ENCODE measurements around the gene PLPP3.

Gene PLPP3

DNA sequence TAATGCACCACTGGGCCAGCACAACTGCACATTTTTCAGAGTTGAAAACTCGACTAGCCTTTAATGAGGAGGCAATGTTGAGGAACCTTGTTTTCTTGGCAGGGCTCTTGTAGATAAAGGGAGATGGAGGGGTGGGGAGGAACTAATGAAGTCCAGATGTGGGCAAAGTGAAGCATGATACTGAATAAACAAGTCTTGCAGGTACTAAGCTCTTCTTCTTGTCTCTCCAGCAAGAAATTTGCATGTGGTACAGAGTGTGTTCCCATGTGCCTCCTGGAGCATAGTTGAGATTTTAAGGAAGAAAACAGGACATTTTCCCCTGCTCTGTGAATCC is 47.0 kb downstream of the PLPP3 start:
- ChIA-PET POLR2A (interaction anchor here (1.9 kb wide), 1 partner anchor 47 kb away, joined by 7 read pairs; the partner anchor contains the start of gene PLPP3), CTCF (no interaction called here)
- H3K4me1 ChIP-seq (ENCODE audit: control insufficient read depth, insufficient read depth, low read length) = peaks cover 36% of the 10 kb centered on the region
- H3K4me3 ChIP-seq (ENCODE audit: low read depth, low read length) = no peak overlapping the region
- peak overlapping the region; percentile 85 for H3K27ac ChIP-seq (ENCODE audit: extremely low read depth, low read depth, low read length)
- no peaks in the 10 kb centered on the region for H3K9me3 ChIP-seq (ENCODE audit: control insufficient read depth, insufficient read depth, low read depth, low read length)
- H3K36me3 ChIP-seq (ENCODE audit: control insufficient read depth in 2 of 2, insufficient read depth in 1 of 2, low read length in 2 of 2) = peaks cover 0 to 15% of the 10 kb centered on the region in 2 experiments; a peak in 1 of 3 replicates
- TF ChIP-seq, protein P1, sequence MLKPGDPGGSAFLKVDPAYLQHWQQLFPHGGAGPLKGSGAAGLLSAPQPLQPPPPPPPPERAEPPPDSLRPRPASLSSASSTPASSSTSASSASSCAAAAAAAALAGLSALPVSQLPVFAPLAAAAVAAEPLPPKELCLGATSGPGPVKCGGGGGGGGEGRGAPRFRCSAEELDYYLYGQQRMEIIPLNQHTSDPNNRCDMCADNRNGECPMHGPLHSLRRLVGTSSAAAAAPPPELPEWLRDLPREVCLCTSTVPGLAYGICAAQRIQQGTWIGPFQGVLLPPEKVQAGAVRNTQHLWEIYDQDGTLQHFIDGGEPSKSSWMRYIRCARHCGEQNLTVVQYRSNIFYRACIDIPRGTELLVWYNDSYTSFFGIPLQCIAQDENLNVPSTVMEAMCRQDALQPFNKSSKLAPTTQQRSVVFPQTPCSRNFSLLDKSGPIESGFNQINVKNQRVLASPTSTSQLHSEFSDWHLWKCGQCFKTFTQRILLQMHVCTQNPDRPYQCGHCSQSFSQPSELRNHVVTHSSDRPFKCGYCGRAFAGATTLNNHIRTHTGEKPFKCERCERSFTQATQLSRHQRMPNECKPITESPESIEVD (tag by site-specific recombination; IDR thresholded peaks at IDR 0.05) = peak; percentile 18; the same call in 1 of the 2 replicates
- TF ChIP-seq ZNF354C (tag by site-specific recombination; IDR thresholded peaks at IDR 0.05; ENCODE audit: borderline replicate concordance, low read depth) = no peak
- TF ChIP-seq, protein P2, sequence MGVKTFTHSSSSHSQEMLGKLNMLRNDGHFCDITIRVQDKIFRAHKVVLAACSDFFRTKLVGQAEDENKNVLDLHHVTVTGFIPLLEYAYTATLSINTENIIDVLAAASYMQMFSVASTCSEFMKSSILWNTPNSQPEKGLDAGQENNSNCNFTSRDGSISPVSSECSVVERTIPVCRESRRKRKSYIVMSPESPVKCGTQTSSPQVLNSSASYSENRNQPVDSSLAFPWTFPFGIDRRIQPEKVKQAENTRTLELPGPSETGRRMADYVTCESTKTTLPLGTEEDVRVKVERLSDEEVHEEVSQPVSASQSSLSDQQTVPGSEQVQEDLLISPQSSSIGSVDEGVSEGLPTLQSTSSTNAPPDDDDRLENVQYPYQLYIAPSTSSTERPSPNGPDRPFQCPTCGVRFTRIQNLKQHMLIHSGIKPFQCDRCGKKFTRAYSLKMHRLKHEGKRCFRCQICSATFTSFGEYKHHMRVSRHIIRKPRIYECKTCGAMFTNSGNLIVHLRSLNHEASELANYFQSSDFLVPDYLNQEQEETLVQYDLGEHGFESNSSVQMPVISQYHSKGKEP (tag by site-specific recombination; IDR thresholded peaks at IDR 0.05) = peak; percentile 63
- TF ChIP-seq OVOL3 (tag by site-specific recombination; IDR thresholded peaks at IDR 0.05) = peak; percentile 67
- TF ChIP-seq, protein P3, sequence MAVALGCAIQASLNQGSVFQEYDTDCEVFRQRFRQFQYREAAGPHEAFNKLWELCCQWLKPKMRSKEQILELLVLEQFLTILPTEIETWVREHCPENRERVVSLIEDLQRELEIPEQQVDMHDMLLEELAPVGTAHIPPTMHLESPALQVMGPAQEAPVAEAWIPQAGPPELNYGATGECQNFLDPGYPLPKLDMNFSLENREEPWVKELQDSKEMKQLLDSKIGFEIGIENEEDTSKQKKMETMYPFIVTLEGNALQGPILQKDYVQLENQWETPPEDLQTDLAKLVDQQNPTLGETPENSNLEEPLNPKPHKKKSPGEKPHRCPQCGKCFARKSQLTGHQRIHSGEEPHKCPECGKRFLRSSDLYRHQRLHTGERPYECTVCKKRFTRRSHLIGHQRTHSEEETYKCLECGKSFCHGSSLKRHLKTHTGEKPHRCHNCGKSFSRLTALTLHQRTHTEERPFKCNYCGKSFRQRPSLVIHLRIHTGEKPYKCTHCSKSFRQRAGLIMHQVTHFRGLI (tag by site-specific recombination; IDR thresholded peaks at IDR 0.05) = 0 out of 2 replicates have a peak, but pooled peaks have one; percentile 12
- TF ChIP-seq, protein P4, sequence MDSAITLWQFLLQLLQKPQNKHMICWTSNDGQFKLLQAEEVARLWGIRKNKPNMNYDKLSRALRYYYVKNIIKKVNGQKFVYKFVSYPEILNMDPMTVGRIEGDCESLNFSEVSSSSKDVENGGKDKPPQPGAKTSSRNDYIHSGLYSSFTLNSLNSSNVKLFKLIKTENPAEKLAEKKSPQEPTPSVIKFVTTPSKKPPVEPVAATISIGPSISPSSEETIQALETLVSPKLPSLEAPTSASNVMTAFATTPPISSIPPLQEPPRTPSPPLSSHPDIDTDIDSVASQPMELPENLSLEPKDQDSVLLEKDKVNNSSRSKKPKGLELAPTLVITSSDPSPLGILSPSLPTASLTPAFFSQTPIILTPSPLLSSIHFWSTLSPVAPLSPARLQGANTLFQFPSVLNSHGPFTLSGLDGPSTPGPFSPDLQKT (IDR thresholded peaks at IDR 0.05; ENCODE audit: borderline replicate concordance, low read depth, low read length) = no peak
- no peak for TF ChIP-seq SCRT1 (tag by site-specific recombination; IDR thresholded peaks at IDR 0.05; ENCODE audit: borderline replicate concordance)
- TF ChIP-seq ZNF24 (tag by site-specific recombination; IDR thresholded peaks at IDR 0.05) = 0 out of 2 replicates have a peak, but pooled peaks have one; percentile 64
- TF ChIP-seq GLI4 (tag by site-specific recombination; IDR thresholded peaks at IDR 0.05) = no peak
- no peak for TF ChIP-seq ZNF707 (tag by site-specific recombination; IDR thresholded peaks at IDR 0.05)
- TF ChIP-seq ZBTB48 (tag by site-specific recombination; IDR thresholded peaks at IDR 0.05) = no peak
- no peak for TF ChIP-seq ZNF670 (tag by site-specific recombination; IDR thresholded peaks at IDR 0.05; ENCODE audit: low read depth)
- no peak for TF ChIP-seq GFI1B (tag by site-specific recombination; IDR thresholded peaks at IDR 0.05)
- TF ChIP-seq ZNF629 (tag by site-specific recombination; IDR thresholded peaks at IDR 0.05) = 0 out of 2 replicates have a peak, but pooled peaks have one; percentile 24
- TF ChIP-seq, protein P5, sequence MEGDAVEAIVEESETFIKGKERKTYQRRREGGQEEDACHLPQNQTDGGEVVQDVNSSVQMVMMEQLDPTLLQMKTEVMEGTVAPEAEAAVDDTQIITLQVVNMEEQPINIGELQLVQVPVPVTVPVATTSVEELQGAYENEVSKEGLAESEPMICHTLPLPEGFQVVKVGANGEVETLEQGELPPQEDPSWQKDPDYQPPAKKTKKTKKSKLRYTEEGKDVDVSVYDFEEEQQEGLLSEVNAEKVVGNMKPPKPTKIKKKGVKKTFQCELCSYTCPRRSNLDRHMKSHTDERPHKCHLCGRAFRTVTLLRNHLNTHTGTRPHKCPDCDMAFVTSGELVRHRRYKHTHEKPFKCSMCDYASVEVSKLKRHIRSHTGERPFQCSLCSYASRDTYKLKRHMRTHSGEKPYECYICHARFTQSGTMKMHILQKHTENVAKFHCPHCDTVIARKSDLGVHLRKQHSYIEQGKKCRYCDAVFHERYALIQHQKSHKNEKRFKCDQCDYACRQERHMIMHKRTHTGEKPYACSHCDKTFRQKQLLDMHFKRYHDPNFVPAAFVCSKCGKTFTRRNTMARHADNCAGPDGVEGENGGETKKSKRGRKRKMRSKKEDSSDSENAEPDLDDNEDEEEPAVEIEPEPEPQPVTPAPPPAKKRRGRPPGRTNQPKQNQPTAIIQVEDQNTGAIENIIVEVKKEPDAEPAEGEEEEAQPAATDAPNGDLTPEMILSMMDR (tag by site-specific recombination; IDR thresholded peaks at IDR 0.05) = no peak
- TF ChIP-seq, protein P6, sequence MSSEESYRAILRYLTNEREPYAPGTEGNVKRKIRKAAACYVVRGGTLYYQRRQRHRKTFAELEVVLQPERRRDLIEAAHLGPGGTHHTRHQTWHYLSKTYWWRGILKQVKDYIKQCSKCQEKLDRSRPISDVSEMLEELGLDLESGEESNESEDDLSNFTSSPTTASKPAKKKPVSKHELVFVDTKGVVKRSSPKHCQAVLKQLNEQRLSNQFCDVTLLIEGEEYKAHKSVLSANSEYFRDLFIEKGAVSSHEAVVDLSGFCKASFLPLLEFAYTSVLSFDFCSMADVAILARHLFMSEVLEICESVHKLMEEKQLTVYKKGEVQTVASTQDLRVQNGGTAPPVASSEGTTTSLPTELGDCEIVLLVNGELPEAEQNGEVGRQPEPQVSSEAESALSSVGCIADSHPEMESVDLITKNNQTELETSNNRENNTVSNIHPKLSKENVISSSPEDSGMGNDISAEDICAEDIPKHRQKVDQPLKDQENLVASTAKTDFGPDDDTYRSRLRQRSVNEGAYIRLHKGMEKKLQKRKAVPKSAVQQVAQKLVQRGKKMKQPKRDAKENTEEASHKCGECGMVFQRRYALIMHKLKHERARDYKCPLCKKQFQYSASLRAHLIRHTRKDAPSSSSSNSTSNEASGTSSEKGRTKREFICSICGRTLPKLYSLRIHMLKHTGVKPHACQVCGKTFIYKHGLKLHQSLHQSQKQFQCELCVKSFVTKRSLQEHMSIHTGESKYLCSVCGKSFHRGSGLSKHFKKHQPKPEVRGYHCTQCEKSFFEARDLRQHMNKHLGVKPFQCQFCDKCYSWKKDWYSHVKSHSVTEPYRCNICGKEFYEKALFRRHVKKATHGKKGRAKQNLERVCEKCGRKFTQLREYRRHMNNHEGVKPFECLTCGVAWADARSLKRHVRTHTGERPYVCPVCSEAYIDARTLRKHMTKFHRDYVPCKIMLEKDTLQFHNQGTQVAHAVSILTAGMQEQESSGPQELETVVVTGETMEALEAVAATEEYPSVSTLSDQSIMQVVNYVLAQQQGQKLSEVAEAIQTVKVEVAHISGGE (tag by site-specific recombination; conservative IDR thresholded peaks at IDR 0.05; ENCODE audit: low read depth) = no peak
- TF ChIP-seq, protein P7, sequence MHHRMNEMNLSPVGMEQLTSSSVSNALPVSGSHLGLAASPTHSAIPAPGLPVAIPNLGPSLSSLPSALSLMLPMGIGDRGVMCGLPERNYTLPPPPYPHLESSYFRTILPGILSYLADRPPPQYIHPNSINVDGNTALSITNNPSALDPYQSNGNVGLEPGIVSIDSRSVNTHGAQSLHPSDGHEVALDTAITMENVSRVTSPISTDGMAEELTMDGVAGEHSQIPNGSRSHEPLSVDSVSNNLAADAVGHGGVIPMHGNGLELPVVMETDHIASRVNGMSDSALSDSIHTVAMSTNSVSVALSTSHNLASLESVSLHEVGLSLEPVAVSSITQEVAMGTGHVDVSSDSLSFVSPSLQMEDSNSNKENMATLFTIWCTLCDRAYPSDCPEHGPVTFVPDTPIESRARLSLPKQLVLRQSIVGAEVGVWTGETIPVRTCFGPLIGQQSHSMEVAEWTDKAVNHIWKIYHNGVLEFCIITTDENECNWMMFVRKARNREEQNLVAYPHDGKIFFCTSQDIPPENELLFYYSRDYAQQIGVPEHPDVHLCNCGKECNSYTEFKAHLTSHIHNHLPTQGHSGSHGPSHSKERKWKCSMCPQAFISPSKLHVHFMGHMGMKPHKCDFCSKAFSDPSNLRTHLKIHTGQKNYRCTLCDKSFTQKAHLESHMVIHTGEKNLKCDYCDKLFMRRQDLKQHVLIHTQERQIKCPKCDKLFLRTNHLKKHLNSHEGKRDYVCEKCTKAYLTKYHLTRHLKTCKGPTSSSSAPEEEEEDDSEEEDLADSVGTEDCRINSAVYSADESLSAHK (tag by site-specific recombination; IDR thresholded peaks at IDR 0.05) = 0 out of 2 replicates have a peak, but pooled peaks have one; percentile 40
- no peak for TF ChIP-seq ZNF211 (tag by site-specific recombination; IDR thresholded peaks at IDR 0.05; ENCODE audit: low read depth)
- TF ChIP-seq, protein P8, sequence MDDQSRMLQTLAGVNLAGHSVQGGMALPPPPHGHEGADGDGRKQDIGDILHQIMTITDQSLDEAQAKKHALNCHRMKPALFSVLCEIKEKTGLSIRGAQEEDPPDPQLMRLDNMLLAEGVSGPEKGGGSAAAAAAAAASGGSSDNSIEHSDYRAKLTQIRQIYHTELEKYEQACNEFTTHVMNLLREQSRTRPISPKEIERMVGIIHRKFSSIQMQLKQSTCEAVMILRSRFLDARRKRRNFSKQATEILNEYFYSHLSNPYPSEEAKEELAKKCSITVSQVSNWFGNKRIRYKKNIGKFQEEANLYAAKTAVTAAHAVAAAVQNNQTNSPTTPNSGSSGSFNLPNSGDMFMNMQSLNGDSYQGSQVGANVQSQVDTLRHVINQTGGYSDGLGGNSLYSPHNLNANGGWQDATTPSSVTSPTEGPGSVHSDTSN (CRISPR knock-in tag; IDR thresholded peaks at IDR 0.05) = no peak
- TF ChIP-seq ZNF473 (tag by site-specific recombination; IDR thresholded peaks at IDR 0.05) = no peak
- TF ChIP-seq WT1 (tag by site-specific recombination; IDR thresholded peaks at IDR 0.05) = peak; percentile 94
- TF ChIP-seq ZSCAN30 (tag by site-specific recombination; IDR thresholded peaks at IDR 0.05) = 0 out of 2 replicates have a peak, but pooled peaks have one; percentile 51
- TF ChIP-seq ZNF350 (tag by site-specific recombination; IDR thresholded peaks at IDR 0.05) = no peak

Data from HEK293 (cell line).